ENCODE results near the gene OR8K5.

The OR8K5 gene

DNA sequence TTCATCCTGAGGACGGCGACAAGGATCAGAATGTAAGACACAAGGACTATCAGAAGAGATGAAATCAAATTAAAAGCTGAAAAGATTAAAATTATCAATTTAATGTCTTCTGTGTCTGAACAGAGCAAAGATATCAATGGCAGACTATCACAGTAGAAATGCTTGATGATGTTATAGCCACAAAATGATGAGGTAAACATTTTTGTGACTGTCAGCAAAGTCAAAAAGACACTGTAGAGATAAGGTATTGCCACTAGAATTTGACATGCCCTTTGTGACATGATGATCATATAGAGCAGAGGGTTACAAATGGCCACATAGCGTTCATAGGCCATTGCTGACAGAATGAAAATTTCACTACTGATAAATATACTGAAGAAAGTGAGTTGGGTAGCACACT lies 28.5 kb upstream of the OR8K5 start:
- H3K36me3 ChIP-seq (replicated peaks; ENCODE audit: low read depth, low read length), result no peaks in the 10 kb centered on the region
- no peak overlapping the region for H3K4me3 ChIP-seq (ENCODE audit: low read length)
- no peak overlapping the region for H2AFZ ChIP-seq (ENCODE audit: low read depth, low read length)
- no peaks in the 10 kb centered on the region for H3K79me2 ChIP-seq (ENCODE audit: low read length)
- H3K27me3 ChIP-seq (ENCODE audit: low read depth, low read length), result no peaks in the 10 kb centered on the region
- no peak overlapping the region for H3K27ac ChIP-seq (ENCODE audit: low read length)
- no peaks in the 10 kb centered on the region for H4K20me1 ChIP-seq (ENCODE audit: insufficient read depth, low read length)
- no peaks in the 10 kb centered on the region for H3K9me3 ChIP-seq (ENCODE audit: insufficient read depth, low read length)
- no peaks in the 10 kb centered on the region for H3K4me1 ChIP-seq (ENCODE audit: low read length)
- TF ChIP-seq, protein P1, sequence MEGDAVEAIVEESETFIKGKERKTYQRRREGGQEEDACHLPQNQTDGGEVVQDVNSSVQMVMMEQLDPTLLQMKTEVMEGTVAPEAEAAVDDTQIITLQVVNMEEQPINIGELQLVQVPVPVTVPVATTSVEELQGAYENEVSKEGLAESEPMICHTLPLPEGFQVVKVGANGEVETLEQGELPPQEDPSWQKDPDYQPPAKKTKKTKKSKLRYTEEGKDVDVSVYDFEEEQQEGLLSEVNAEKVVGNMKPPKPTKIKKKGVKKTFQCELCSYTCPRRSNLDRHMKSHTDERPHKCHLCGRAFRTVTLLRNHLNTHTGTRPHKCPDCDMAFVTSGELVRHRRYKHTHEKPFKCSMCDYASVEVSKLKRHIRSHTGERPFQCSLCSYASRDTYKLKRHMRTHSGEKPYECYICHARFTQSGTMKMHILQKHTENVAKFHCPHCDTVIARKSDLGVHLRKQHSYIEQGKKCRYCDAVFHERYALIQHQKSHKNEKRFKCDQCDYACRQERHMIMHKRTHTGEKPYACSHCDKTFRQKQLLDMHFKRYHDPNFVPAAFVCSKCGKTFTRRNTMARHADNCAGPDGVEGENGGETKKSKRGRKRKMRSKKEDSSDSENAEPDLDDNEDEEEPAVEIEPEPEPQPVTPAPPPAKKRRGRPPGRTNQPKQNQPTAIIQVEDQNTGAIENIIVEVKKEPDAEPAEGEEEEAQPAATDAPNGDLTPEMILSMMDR (IDR thresholded peaks at IDR 0.05; ENCODE audit: low read depth, low read length), result no peak
- TF ChIP-seq EZH2phosphoT487 (IDR thresholded peaks at IDR 0.05; ENCODE audit: low read depth), result no peak
- H3K4me2 ChIP-seq (ENCODE audit: low read length), result no peak overlapping the region
- no peak overlapping the region for H3K9ac ChIP-seq (ENCODE audit: low read length)

DNA sequence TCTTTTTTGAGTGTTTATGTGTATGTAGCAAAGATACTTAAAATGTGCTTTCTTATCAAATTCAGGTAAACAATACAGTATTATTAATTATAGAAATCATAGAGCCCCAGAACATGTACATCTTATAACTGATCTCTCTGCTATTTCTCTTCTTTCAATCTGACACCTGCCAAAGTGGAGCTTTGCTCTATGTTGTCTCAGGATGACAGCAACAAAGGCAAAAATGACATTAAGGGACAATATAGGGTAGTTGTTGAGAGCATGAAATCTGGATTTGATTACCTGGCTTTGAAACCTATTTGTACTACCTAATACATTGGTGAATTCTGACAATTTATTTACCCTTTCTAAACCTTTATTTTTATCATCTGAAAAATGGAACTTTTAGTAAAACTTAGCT lies 23.3 kb upstream of the OR8K5 start:
- Histone ChIP-seq H3K27ac (ENCODE audit: low read length) (no peak overlapping the region), H3K4me3 (ENCODE audit: low read length) (no peak overlapping the region), H3K4me1 (ENCODE audit: low read length) (peaks cover 6% of the 10 kb centered on the region; the same call in 1 of the 2 replicates), H3K79me2 (ENCODE audit: low read length) (no peaks in the 10 kb centered on the region), H3K4me2 (ENCODE audit: low read length) (no peak overlapping the region), H3K27me3 (ENCODE audit: low read depth, low read length) (no peaks in the 10 kb centered on the region), H3K36me3 (replicated peaks; ENCODE audit: low read depth, low read length) (no peaks in the 10 kb centered on the region), H3K9ac (ENCODE audit: low read length) (no peak overlapping the region), H4K20me1 (ENCODE audit: insufficient read depth, low read length) (no peaks in the 10 kb centered on the region), H3K9me3 (ENCODE audit: insufficient read depth, low read length) (no peaks in the 10 kb centered on the region), H2AFZ (ENCODE audit: low read depth, low read length) (no peak overlapping the region)
- no peak for TF ChIP-seq EZH2phosphoT487 (IDR thresholded peaks at IDR 0.05; ENCODE audit: low read depth)
- TF ChIP-seq, protein P1 (IDR thresholded peaks at IDR 0.05; ENCODE audit: low read depth, low read length), result no peak

DNA sequence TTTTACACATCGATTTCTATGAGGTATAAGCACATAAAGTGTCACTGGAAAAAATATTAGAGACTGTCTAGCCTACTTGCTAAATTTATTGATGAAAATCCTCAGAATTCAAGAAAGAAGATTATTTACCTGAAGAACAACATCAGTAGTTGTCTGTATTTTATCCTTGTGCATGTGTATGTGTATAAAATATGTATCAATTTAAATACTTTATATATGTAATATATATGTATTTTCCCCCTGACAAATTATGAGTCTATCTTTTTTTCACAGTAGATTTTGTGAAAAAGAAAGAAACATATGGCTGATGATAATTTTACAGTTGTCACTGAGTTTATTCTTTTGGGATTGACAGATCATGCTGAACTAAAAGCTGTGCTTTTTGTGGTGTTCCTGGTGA lies 16.2 kb upstream of the OR8K5 start, which contains the start of gene OR5J2:
Gene OR5J2, plus strand, starts transcription at position 301 of the 400 bp plus-strand sequence. Its CDS starts 0 bp downstream, at position 301.
- Histone ChIP-seq H3K4me3 (ENCODE audit: low read length) (no peak within 1 kb of the TSS), H3K9ac (ENCODE audit: low read length) (no peak within 1 kb of the TSS), H3K27ac (ENCODE audit: low read length) (no peak within 1 kb of the TSS), H2AFZ (ENCODE audit: low read depth, low read length) (no peak within 1 kb of the TSS), H3K27me3 (ENCODE audit: low read depth, low read length) (no peaks in the 10 kb centered on the region), H4K20me1 (ENCODE audit: insufficient read depth, low read length) (no peaks in the 10 kb centered on the region), H3K36me3 (replicated peaks; ENCODE audit: low read depth, low read length) (no peaks in the 10 kb centered on the region), H3K79me2 (ENCODE audit: low read length) (no peaks in the 10 kb centered on the region), H3K4me1 (ENCODE audit: low read length) (no peaks in the 10 kb centered on the region), H3K9me3 (ENCODE audit: insufficient read depth, low read length) (no peaks in the 10 kb centered on the region), H3K4me2 (ENCODE audit: low read length) (no peak within 1 kb of the TSS)
- no peak for TF ChIP-seq EZH2phosphoT487 (IDR thresholded peaks at IDR 0.05; ENCODE audit: low read depth)

DNA sequence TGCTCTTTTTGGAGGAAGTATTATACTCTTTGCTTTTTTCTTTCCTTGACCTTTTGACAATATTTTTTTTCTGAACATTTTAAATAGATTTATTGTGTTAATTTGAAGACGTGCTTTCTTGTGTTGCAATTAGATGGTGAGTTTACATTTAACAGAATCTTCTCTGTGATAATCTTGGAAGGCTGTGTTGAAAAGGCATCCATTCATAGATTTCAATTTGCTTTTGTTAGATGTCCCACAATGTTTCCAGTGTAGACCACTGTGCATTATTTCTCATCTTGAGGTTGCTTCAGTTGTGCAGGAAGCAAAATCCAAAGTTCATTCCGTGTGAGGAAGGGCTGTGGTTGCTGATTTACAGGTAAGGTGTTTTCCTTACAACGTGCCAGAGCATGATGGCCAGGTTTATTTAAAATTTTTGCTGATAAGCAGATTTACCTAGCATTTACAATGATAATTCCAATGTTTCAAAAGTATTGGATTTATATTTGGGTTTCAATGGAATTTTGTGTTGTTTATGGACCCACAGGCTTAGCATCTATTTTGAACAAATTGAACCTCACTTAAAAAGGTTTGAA lies 12.2 kb upstream of the OR8K5 start:
- Histone ChIP-seq H3K79me2 (ENCODE audit: low read length) (no peaks in the 10 kb centered on the region), H3K9me3 (ENCODE audit: insufficient read depth, low read length) (no peaks in the 10 kb centered on the region), H3K27ac (ENCODE audit: low read length) (no peak overlapping the region), H3K36me3 (replicated peaks; ENCODE audit: low read depth, low read length) (no peaks in the 10 kb centered on the region), H3K9ac (ENCODE audit: low read length) (no peak overlapping the region), H3K4me2 (ENCODE audit: low read length) (no peak overlapping the region), H2AFZ (ENCODE audit: low read depth, low read length) (no peak overlapping the region), H4K20me1 (ENCODE audit: insufficient read depth, low read length) (no peaks in the 10 kb centered on the region), H3K4me3 (ENCODE audit: low read length) (no peak overlapping the region), H3K27me3 (ENCODE audit: low read depth, low read length) (no peaks in the 10 kb centered on the region), H3K4me1 (ENCODE audit: low read length) (no peaks in the 10 kb centered on the region)
- TF ChIP-seq, protein P1 (IDR thresholded peaks at IDR 0.05; ENCODE audit: low read depth, low read length), result no peak
- TF ChIP-seq EZH2phosphoT487 (IDR thresholded peaks at IDR 0.05; ENCODE audit: low read depth), result no peak
